HepG2 (cell line): ENCODE results near the gene ATP2C2.

Source experiments
- TBP ChIP-seq: sonication (generic); formaldehyde crosslinking; IDR thresholded peaks from 2 replicates; pipeline ENCODE4 v1.5.0; 2020; ENCODE audit warnings: missing genetic modification reagents
- ZNF274 ChIP-seq: sonication (generic); formaldehyde crosslinking; IDR thresholded peaks from 2 replicates; pipeline ENCODE4 v1.5.1; 2020; ENCODE audit warnings: mild to moderate bottlenecking, missing genetic modification reagents
- TF ChIP-seq, protein P1 (sequence below): IDR thresholded peaks from 2 replicates; pipeline ENCODE4 v1.6.1; 2016

- TF ChIP-seq TBP (no peak), ZNF274 (CRISPR knock-in tag) (no peak)
- TF ChIP-seq, protein P1, sequence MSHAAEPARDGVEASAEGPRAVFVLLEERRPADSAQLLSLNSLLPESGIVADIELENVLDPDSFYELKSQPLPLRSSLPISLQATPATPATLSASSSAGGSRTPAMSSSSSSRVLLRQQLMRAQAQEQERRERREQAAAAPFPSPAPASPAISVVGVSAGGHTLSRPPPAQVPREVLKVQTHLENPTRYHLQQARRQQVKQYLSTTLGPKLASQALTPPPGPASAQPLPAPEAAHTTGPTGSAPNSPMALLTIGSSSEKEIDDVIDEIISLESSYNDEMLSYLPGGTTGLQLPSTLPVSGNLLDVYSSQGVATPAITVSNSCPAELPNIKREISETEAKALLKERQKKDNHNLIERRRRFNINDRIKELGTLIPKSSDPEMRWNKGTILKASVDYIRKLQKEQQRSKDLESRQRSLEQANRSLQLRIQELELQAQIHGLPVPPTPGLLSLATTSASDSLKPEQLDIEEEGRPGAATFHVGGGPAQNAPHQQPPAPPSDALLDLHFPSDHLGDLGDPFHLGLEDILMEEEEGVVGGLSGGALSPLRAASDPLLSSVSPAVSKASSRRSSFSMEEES (CRISPR knock-in tag), result no peak
Observed at GRCh38 chr16:84455031-84455430, 86.7 kb downstream of the ATP2C2 start.
